H9 (cell line): ENCODE data around the gene OR8B12. TPM values are rescaled to one million over a fixed set of nuclear protein-coding genes. Genes with fewer than 3 reads are reported as not detected.
A peak's percentile ranks its signal among the peaks of the same experiment; 100 is the strongest.

Experiments
- DNase-seq: peaks from one replicate; pipeline ENCODE4 v3.0.0-alpha.2; 2017
- H2AFZ ChIP-seq: one replicate; pipeline ENCODE4 v1.6.1; 2013; ENCODE audit warnings: mild to moderate bottlenecking, low read length, control low read depth, moderate library complexity
- H2AK5ac ChIP-seq: 2 replicates; pipeline ENCODE4 v1.6.1; 2013; ENCODE audit warnings: low read length, control low read depth, mixed read lengths; ENCODE audit not compliant: insufficient read length
- H2BK120ac ChIP-seq: one replicate; pipeline ENCODE4 v1.6.1; 2013; ENCODE audit warnings: low read depth, mild to moderate bottlenecking, low read length, control low read depth, inconsistent platforms; ENCODE audit not compliant: poor library complexity, severe bottlenecking
- H2BK12ac ChIP-seq: 2 replicates; pipeline ENCODE4 v1.6.1; 2013; ENCODE audit warnings: low read length, control low read depth, mixed read lengths, low read depth; ENCODE audit not compliant: insufficient read length
- H2BK15ac ChIP-seq: 2 replicates; pipeline ENCODE4 v1.6.1; 2013; ENCODE audit warnings: low read depth, low read length, control low read depth
- H2BK20ac ChIP-seq: one replicate; pipeline ENCODE4 v1.6.1; 2013; ENCODE audit warnings: low read depth, mild to moderate bottlenecking, low read length, control low read depth, inconsistent platforms; ENCODE audit not compliant: poor library complexity, severe bottlenecking
- H2BK5ac ChIP-seq: 2 replicates; pipeline ENCODE4 v1.6.1; 2013; ENCODE audit warnings: low read length, control low read depth, mixed read lengths; ENCODE audit not compliant: insufficient read length
- H3K14ac ChIP-seq: 2 replicates; pipeline ENCODE4 v1.6.1; 2013; ENCODE audit warnings: low read length, control low read depth; ENCODE audit not compliant: insufficient read depth
- H3K18ac ChIP-seq: 2 replicates; pipeline ENCODE4 v1.6.1; 2013; ENCODE audit warnings: low read depth, mild to moderate bottlenecking, mixed read lengths, low read length, control low read depth; ENCODE audit not compliant: insufficient read length
- H3K23ac ChIP-seq: 2 replicates; pipeline ENCODE4 v1.6.1; 2013; ENCODE audit warnings: low read length, control low read depth, mixed read lengths, low read depth; ENCODE audit not compliant: insufficient read length
- H3K23me2 ChIP-seq: 2 replicates; pipeline ENCODE4 v1.6.1; 2013; ENCODE audit warnings: low read depth, mild to moderate bottlenecking, mixed read lengths, low read length, control low read depth; ENCODE audit not compliant: insufficient read length, poor library complexity, severe bottlenecking
- H3K27ac ChIP-seq: 2 replicates; pipeline ENCODE4 v1.5.1; 2013; ENCODE audit warnings: low read length, control low read depth, mixed read lengths, low read depth; ENCODE audit not compliant: insufficient read length
- H3K27me3 ChIP-seq: 2 replicates; pipeline ENCODE4 v1.6.1; 2013; ENCODE audit warnings: low read length, control low read depth, inconsistent platforms; ENCODE audit not compliant: insufficient read depth
- H3K4ac ChIP-seq: 2 replicates; pipeline ENCODE4 v1.6.1; 2013; ENCODE audit warnings: low read depth, mild to moderate bottlenecking, control low read depth, inconsistent platforms, low read length, moderate library complexity
- H3K4me1 ChIP-seq: 2 replicates; pipeline ENCODE4 v1.6.1; 2013; ENCODE audit warnings: low read length, control low read depth, inconsistent platforms; ENCODE audit not compliant: insufficient read depth
- H3K4me2 ChIP-seq: 2 replicates; pipeline ENCODE4 v1.6.1; 2013; ENCODE audit warnings: low read length, control low read depth, mixed read lengths; ENCODE audit not compliant: insufficient read length, insufficient read depth
- H3K56ac ChIP-seq: 2 replicates; pipeline ENCODE4 v1.6.1; 2013; ENCODE audit warnings: low read depth, mild to moderate bottlenecking, mixed read lengths, low read length, control low read depth; ENCODE audit not compliant: insufficient read length
- H3K79me1 ChIP-seq: 2 replicates; pipeline ENCODE4 v1.6.1; 2013; ENCODE audit warnings: low read depth, mild to moderate bottlenecking, moderate library complexity, low read length, control low read depth, inconsistent platforms; ENCODE audit not compliant: insufficient read depth, poor library complexity, severe bottlenecking
- H3K79me2 ChIP-seq: 2 replicates; pipeline ENCODE4 v1.6.1; 2013; ENCODE audit warnings: low read length, control low read depth, inconsistent platforms; ENCODE audit not compliant: insufficient read depth
- H3K9ac ChIP-seq: 2 replicates; pipeline ENCODE4 v1.6.1; 2013; ENCODE audit warnings: low read length, control low read depth, mixed read lengths; ENCODE audit not compliant: insufficient read length; ENCODE audit errors: extremely low read depth
- H3K9me3 ChIP-seq: one replicate; pipeline ENCODE4 v1.6.1; 2013; ENCODE audit warnings: low read depth, low read length, inconsistent platforms; ENCODE audit not compliant: control insufficient read depth
- H3T11ph ChIP-seq: one replicate; pipeline ENCODE4 v1.6.1; 2013; ENCODE audit warnings: mild to moderate bottlenecking, low read length, control low read depth, inconsistent platforms
- H4K20me1 ChIP-seq: one replicate; pipeline ENCODE4 v1.6.1; 2013; ENCODE audit not compliant: control insufficient read depth, insufficient read length, insufficient read depth
- H4K5ac ChIP-seq: 2 replicates; pipeline ENCODE4 v1.6.1; 2013; ENCODE audit warnings: low read depth, mild to moderate bottlenecking, mixed read lengths, low read length, control low read depth; ENCODE audit not compliant: insufficient read length
- H4K8ac ChIP-seq: replicated peaks from 2 replicates; pipeline ENCODE4 v1.6.1; 2013; ENCODE audit warnings: low read length, control low read depth, mixed read lengths, low read depth; ENCODE audit not compliant: insufficient read length
- H4K91ac ChIP-seq: 2 replicates; pipeline ENCODE4 v1.6.1; 2013; ENCODE audit warnings: low read depth, mild to moderate bottlenecking, moderate library complexity, mixed read lengths, low read length, control low read depth; ENCODE audit not compliant: insufficient read length
- H3K27ac Mint-ChIP-seq, 3 experiments: 2 replicates in 2 of 3; 3 replicates in 1 of 3; pipeline ENCODE4 v1.8.0; 2020 to 2021; ENCODE audit warnings: mixed read lengths in 3 of 3, mild to moderate bottlenecking in 1 of 3, moderate library complexity in 1 of 3
- H3K27me3 Mint-ChIP-seq: 2 replicates; pipeline ENCODE4 v1.8.0; 2021; ENCODE audit warnings: low read depth, mild to moderate bottlenecking, moderate library complexity, mixed read lengths
- H3K36me3 Mint-ChIP-seq, 3 experiments: 2 replicates in 2 of 3; 3 replicates in 1 of 3; pipeline ENCODE4 v1.8.0; 2020 to 2021; ENCODE audit warnings: low read depth in 3 of 3, mixed read lengths in 3 of 3; ENCODE audit not compliant: insufficient read depth in 1 of 3
- H3K4me1 Mint-ChIP-seq, 2 experiments: 2 replicates each; pipeline ENCODE4 v1.8.0; 2020; ENCODE audit warnings: mixed read lengths in 2 of 2
- H3K4me3 Mint-ChIP-seq, 2 experiments: 2 replicates in 1 of 2; 3 replicates in 1 of 2; pipeline ENCODE4 v1.8.0; 2020 to 2021; ENCODE audit warnings: mild to moderate bottlenecking in 2 of 2, mixed read lengths in 2 of 2, moderate library complexity in 1 of 2
- H3K9me3 Mint-ChIP-seq, 2 experiments: 2 replicates in 1 of 2; 3 replicates in 1 of 2; pipeline ENCODE4 v1.8.0; 2020; ENCODE audit warnings: mild to moderate bottlenecking in 2 of 2, mixed read lengths in 2 of 2, moderate library complexity in 1 of 2
- WGBS: extraction: QIAGEN DNeasy Blood & Tissue Kit; methylation state at CpG from one replicate; pipeline ENCODE4 v1.1.7; 2013; ENCODE audit warnings: missing lambda C conversion rate, low lambda C conversion rate, mixed read lengths; ENCODE audit not compliant: insufficient read length; ENCODE audit errors: extremely low coverage; 5-methylcytosine and 5-hydroxymethylcytosine counted together
- total RNA-seq: library from RNA; stranded (reverse); gene quantifications from 2 replicates; pipeline ENCODE4 v1.2.1, GENCODE V29; 2021
- TF ChIP-seq, protein P1 (sequence below): fragments of 200-600 bp; sonication (generic); conservative IDR thresholded peaks from 3 replicates; pipeline ENCODE4 v1.8.0; 2021; ENCODE audit warnings: antibody characterized with exemption, mild to moderate bottlenecking

OR8B12 gene
- total RNA-seq, 1 experiment from 2014 or later, result not detected

DNA sequence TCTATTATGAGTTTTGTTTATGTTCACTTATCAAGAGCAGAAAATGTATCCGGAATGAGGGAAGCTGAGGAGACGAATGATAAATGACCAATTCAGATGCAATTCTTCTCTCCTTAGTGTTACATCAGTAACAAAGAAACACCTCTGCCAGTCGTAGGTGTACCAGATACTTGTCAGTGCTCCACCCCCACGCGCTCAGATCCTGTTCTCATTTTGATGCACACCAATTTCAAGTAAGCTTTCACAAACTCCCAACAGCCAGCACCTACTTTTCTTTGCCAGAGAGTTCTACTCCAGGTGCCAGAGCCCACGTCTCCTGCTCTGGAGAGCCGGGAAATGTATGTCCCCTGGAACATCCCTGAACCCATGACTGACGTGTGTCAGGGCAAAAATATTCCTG lies 43.7 kb downstream of the OR8B12 start:
- H3K18ac ChIP-seq, result no peak overlapping the region
- no peaks in the 10 kb centered on the region for H3K79me1 ChIP-seq
- no peaks in the 10 kb centered on the region for H3K79me2 ChIP-seq
- no peak overlapping the region for H2BK12ac ChIP-seq
- no peak overlapping the region for H3K4me2 ChIP-seq
- H4K91ac ChIP-seq, result no peak overlapping the region
- H3K36me3 Mint-ChIP-seq, result no peaks in the 10 kb centered on the region
- H3K9me3 ChIP-seq, result no peaks in the 10 kb centered on the region
- no peaks in the 10 kb centered on the region for H3K27me3 ChIP-seq
- peaks cover 19 to 21% of the 10 kb centered on the region in 2 experiments for H3K4me1 Mint-ChIP-seq
- H4K5ac ChIP-seq, result no peak overlapping the region
- no peak overlapping the region for H3K14ac ChIP-seq
- H2BK20ac ChIP-seq, result no peak overlapping the region
- no peak overlapping the region for H2BK5ac ChIP-seq
- H3K23me2 ChIP-seq, result no peaks in the 10 kb centered on the region
- H3K9me3 Mint-ChIP-seq, result no peaks in the 10 kb centered on the region
- no peak overlapping the region for H4K8ac ChIP-seq
- H2BK120ac ChIP-seq, result no peak overlapping the region
- no peak overlapping the region for H3T11ph ChIP-seq
- no peak overlapping the region for H3K4ac ChIP-seq
- TF ChIP-seq, protein P1, sequence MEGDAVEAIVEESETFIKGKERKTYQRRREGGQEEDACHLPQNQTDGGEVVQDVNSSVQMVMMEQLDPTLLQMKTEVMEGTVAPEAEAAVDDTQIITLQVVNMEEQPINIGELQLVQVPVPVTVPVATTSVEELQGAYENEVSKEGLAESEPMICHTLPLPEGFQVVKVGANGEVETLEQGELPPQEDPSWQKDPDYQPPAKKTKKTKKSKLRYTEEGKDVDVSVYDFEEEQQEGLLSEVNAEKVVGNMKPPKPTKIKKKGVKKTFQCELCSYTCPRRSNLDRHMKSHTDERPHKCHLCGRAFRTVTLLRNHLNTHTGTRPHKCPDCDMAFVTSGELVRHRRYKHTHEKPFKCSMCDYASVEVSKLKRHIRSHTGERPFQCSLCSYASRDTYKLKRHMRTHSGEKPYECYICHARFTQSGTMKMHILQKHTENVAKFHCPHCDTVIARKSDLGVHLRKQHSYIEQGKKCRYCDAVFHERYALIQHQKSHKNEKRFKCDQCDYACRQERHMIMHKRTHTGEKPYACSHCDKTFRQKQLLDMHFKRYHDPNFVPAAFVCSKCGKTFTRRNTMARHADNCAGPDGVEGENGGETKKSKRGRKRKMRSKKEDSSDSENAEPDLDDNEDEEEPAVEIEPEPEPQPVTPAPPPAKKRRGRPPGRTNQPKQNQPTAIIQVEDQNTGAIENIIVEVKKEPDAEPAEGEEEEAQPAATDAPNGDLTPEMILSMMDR, result no peak
- H3K23ac ChIP-seq, result no peak overlapping the region
- peaks cover 5% of the 10 kb centered on the region; the same call in 1 of the 2 replicates for H3K4me1 ChIP-seq
- H3K27me3 Mint-ChIP-seq, result no peaks in the 10 kb centered on the region
- H3K27ac ChIP-seq, result no peak overlapping the region
- no peak overlapping the region for H3K56ac ChIP-seq
- no peak overlapping the region for H2BK15ac ChIP-seq
- no peaks in the 10 kb centered on the region for H4K20me1 ChIP-seq
- H2AFZ ChIP-seq, result no peak overlapping the region
- WGBS, result no CpG with 5 or more reads among the region's 8 CpGs
- H3K27ac Mint-ChIP-seq, result peak overlapping the region in 1 of 3 experiments; percentile 2; a peak in 1 of 7 replicates
- no peak for DNase-seq
- H3K4me3 Mint-ChIP-seq, result no peak overlapping the region
- no peak overlapping the region for H3K9ac ChIP-seq
- H2AK5ac ChIP-seq, result no peak overlapping the region
